Uterus (tissue), 2 donors: ENCODE data around the gene TUNAR.

Experiments
- POLR2A ChIP-seq, 2 donors: fragments of 450-650 bp; IDR thresholded peaks; one replicate each; pipeline ENCODE4 v1.6.1; 2016; ENCODE audit warnings: antibody characterized with exemption in 2 of 2, mild to moderate bottlenecking in 1 of 2, moderate library complexity in 1 of 2
- TF ChIP-seq, protein P1 (sequence below), 4 experiments: fragments of 200-600 bp in 2 of 4; fragments of 450-650 bp in 2 of 4; sonication (generic) in 2 of 4; IDR thresholded peaks; one replicate each; pipeline ENCODE4 v1.5.1; 2016 to 2019; ENCODE audit warnings: antibody characterized with exemption in 4 of 4, mild to moderate bottlenecking in 2 of 4, moderate library complexity in 1 of 4

- TF ChIP-seq, protein P1, sequence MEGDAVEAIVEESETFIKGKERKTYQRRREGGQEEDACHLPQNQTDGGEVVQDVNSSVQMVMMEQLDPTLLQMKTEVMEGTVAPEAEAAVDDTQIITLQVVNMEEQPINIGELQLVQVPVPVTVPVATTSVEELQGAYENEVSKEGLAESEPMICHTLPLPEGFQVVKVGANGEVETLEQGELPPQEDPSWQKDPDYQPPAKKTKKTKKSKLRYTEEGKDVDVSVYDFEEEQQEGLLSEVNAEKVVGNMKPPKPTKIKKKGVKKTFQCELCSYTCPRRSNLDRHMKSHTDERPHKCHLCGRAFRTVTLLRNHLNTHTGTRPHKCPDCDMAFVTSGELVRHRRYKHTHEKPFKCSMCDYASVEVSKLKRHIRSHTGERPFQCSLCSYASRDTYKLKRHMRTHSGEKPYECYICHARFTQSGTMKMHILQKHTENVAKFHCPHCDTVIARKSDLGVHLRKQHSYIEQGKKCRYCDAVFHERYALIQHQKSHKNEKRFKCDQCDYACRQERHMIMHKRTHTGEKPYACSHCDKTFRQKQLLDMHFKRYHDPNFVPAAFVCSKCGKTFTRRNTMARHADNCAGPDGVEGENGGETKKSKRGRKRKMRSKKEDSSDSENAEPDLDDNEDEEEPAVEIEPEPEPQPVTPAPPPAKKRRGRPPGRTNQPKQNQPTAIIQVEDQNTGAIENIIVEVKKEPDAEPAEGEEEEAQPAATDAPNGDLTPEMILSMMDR (IDR thresholded peaks at IDR 0.05), result no peak
- TF ChIP-seq POLR2A (IDR thresholded peaks at IDR 0.05), result no peak
Observed at GRCh38 chr14:95918466-95918865, 41.8 kb downstream of the TUNAR start.
